ENCODE results near the gene CPN2. TPM values are rescaled to one million over a fixed set of nuclear protein-coding genes. Genes with fewer than 3 reads are reported as not detected.
A peak's percentile ranks its signal among the peaks of the same experiment; 100 is the strongest.

CPN2 gene
- total and polyA plus RNA-seq, 2 of the 13 experiments (the other 11 are each of a cell fraction or from before 2014, with no cell fraction given) = 26.7 to 27.7 TPM

DNA sequence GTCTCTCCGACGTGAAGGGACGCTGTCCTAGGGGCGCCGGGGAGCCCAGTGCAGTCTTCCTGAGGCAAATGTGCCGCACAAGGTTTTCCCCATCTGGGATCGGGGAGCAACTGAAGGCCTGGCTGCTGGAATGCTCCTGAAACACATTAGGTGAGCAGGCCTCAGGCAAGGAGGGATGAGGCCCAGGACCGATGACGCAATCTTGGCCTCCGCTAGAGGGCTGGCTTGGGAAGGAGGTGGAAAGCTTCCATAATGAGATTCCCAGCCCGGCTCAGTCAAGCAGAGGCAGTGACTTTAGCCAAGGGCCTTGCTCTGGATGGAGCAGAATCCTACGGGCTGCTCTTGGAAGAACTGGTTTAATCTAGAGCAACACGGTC is 50.8 kb downstream of the CPN2 start:
- Histone ChIP-seq H3K4me2 (ENCODE audit: low read depth, low read length) (no peak overlapping the region), H3K79me2 (ENCODE audit: insufficient read depth, low read length) (no peaks in the 10 kb centered on the region), H4K20me1 (ENCODE audit: insufficient read depth, low read length) (no peaks in the 10 kb centered on the region), H3K9me3 (ENCODE audit: low read length) (no peaks in the 10 kb centered on the region), H3K4me1 (ENCODE audit: insufficient read depth, low read length) (peaks cover 23% of the 10 kb centered on the region), H3K36me3 (replicated peaks in 1 of 2; ENCODE audit: control insufficient read depth in 1 of 2, insufficient read depth in 2 of 2, low read length in 2 of 2) (no peaks in the 10 kb centered on the region), H3K9ac (ENCODE audit: insufficient read depth, low read depth, low read length) (no peak overlapping the region), H2AFZ (ENCODE audit: low read length) (no peak overlapping the region), H3K27me3 (ENCODE audit: control insufficient read depth in 1 of 2, insufficient read depth in 2 of 2, low read length in 2 of 2) (peaks cover 2 to 20% of the 10 kb centered on the region in 2 experiments; a peak in 1 of 5 replicates), H3K4me3 (replicated peaks in 1 of 3; ENCODE audit: insufficient read depth in 1 of 3, low read depth in 2 of 3, low read length in 3 of 3) (no peak overlapping the region), H3K27ac (ENCODE audit: extremely low read length, insufficient read depth, low read length) (no peak overlapping the region)
- POLR2A ChIA-PET = no interaction called here
- CTCF ChIA-PET (ENCODE audit: low intra/inter-chr PET ratio, low total read pairs) = no interaction called here
- intact Hi-C loops (cut with micrococcal nuclease; ENCODE audit: unreplicated experiment) (no loop called here), in situ Hi-C loops (cut with HindIII; ENCODE audit: extremely low pct_ligation_motif_present, low pct_unique_long_range_greater_than_20kb) (loop anchor here (25.0 kb wide), 1 partner anchor 638 kb away; no protein-coding TSS in a partner anchor)
- 58% methylated on average over 9 of the region's 13 CpGs for WGBS (ENCODE audit: low lambda C conversion rate)
- no TSS peak for BruUV-seq (replicated peaks)
- peak; percentile 53 for DNase-seq (ENCODE audit: low spot score)
- peak; percentile 56 for FAIRE-seq
- peak; percentile 56 for ATAC-seq
- TF ChIP-seq SCMH1 (CRISPR knock-in tag; IDR thresholded peaks at IDR 0.05; ENCODE audit: borderline replicate concordance) = no peak
- TF ChIP-seq DMTF1 (CRISPR knock-in tag; IDR thresholded peaks at IDR 0.05) = no peak
- no peak for TF ChIP-seq MZF1 (CRISPR knock-in tag; IDR thresholded peaks at IDR 0.05; ENCODE audit: borderline replicate concordance)
- TF ChIP-seq CEBPB (IDR thresholded peaks at IDR 0.05; ENCODE audit: borderline replicate concordance, low read depth, low read length) = peak; percentile 98
- TF ChIP-seq ARHGAP35 (CRISPR knock-in tag; IDR thresholded peaks at IDR 0.05; ENCODE audit: borderline replicate concordance) = no peak
- no peak for TF ChIP-seq ZC3H4 (CRISPR knock-in tag; IDR thresholded peaks at IDR 0.05; ENCODE audit: borderline replicate concordance)
- TF ChIP-seq, protein P1, sequence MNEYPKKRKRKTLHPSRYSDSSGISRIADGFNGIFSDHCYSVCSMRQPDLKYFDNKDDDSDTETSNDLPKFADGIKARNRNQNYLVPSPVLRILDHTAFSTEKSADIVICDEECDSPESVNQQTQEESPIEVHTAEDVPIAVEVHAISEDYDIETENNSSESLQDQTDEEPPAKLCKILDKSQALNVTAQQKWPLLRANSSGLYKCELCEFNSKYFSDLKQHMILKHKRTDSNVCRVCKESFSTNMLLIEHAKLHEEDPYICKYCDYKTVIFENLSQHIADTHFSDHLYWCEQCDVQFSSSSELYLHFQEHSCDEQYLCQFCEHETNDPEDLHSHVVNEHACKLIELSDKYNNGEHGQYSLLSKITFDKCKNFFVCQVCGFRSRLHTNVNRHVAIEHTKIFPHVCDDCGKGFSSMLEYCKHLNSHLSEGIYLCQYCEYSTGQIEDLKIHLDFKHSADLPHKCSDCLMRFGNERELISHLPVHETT (CRISPR knock-in tag; conservative IDR thresholded peaks at IDR 0.05) = no peak
- peak; percentile 94 for TF ChIP-seq ZNF329 (CRISPR knock-in tag; IDR thresholded peaks at IDR 0.05; ENCODE audit: low read depth)
- TF ChIP-seq YEATS2 (CRISPR knock-in tag; IDR thresholded peaks at IDR 0.05; ENCODE audit: borderline replicate concordance) = peak; percentile 54; the same call in 1 of the 2 replicates
- no peak for TF ChIP-seq LCORL (IDR thresholded peaks at IDR 0.05)
- TF ChIP-seq LCORL (CRISPR knock-in tag; IDR thresholded peaks at IDR 0.05) = no peak
- no peak for TF ChIP-seq ZNF296 (CRISPR knock-in tag; conservative IDR thresholded peaks at IDR 0.05)
- no peak for TF ChIP-seq ZNF264 (CRISPR knock-in tag; IDR thresholded peaks at IDR 0.05)
- TF ChIP-seq ZSCAN21 (CRISPR knock-in tag; IDR thresholded peaks at IDR 0.05; ENCODE audit: borderline replicate concordance) = no peak
- TF ChIP-seq PTBP1 (IDR thresholded peaks at IDR 0.05; ENCODE audit: low read depth, low read length, poor library complexity, severe bottlenecking) = no peak
- no peak for TF ChIP-seq SMARCC2 (IDR thresholded peaks at IDR 0.05)
- TF ChIP-seq, protein P2, sequence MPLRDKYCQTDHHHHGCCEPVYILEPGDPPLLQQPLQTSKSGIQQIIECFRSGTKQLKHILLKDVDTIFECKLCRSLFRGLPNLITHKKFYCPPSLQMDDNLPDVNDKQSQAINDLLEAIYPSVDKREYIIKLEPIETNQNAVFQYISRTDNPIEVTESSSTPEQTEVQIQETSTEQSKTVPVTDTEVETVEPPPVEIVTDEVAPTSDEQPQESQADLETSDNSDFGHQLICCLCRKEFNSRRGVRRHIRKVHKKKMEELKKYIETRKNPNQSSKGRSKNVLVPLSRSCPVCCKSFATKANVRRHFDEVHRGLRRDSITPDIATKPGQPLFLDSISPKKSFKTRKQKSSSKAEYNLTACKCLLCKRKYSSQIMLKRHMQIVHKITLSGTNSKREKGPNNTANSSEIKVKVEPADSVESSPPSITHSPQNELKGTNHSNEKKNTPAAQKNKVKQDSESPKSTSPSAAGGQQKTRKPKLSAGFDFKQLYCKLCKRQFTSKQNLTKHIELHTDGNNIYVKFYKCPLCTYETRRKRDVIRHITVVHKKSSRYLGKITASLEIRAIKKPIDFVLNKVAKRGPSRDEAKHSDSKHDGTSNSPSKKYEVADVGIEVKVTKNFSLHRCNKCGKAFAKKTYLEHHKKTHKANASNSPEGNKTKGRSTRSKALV (CRISPR knock-in tag; IDR thresholded peaks at IDR 0.05) = no peak
- no peak for TF ChIP-seq ATF1 (CRISPR knock-in tag; IDR thresholded peaks at IDR 0.05)
- TF ChIP-seq TAF1 (CRISPR knock-in tag; IDR thresholded peaks at IDR 0.05) = no peak
